Mammary epithelial cell (primary cell): ENCODE results near the gene MRPL12.

Experiments
- EZH2 ChIP-seq: IDR thresholded peaks from 2 replicates; pipeline ENCODE4 v1.6.1; 2012; ENCODE audit warnings: low read length, inconsistent platforms, borderline replicate concordance
- TF ChIP-seq, protein P1 (sequence below), 2 donors: IDR thresholded peaks in 1 of 2; conservative IDR thresholded peaks in 1 of 2; 2 replicates each; pipeline ENCODE4 v1.5.1; 2011 to 2012; ENCODE audit warnings: inconsistent platforms in 2 of 2, low read length in 2 of 2, mild to moderate bottlenecking in 2 of 2, control low read depth in 1 of 2, low read depth in 1 of 2; ENCODE audit not compliant: insufficient read depth in 1 of 2; ENCODE audit errors: extremely low read depth in 1 of 2

DNA sequence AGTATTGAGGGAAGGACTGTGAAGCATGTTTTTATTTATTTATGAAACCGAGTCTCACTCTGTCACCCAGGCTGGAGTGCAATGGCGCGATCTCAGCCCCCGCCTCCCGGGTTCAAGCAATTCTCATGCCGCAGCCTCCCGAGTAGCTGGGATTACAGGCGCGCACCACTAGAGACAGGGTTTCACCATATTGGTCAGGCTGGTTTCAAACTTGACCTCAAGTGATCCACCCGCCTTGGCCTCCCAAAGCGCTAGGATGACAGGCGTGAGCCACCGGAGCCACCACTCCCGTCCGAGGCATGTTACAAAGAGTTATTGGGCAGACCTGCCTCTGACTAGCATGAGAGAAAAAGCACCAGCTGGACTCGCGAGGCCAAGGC is 3.1 kb downstream of the MRPL12 start:
- TF ChIP-seq, protein P1, sequence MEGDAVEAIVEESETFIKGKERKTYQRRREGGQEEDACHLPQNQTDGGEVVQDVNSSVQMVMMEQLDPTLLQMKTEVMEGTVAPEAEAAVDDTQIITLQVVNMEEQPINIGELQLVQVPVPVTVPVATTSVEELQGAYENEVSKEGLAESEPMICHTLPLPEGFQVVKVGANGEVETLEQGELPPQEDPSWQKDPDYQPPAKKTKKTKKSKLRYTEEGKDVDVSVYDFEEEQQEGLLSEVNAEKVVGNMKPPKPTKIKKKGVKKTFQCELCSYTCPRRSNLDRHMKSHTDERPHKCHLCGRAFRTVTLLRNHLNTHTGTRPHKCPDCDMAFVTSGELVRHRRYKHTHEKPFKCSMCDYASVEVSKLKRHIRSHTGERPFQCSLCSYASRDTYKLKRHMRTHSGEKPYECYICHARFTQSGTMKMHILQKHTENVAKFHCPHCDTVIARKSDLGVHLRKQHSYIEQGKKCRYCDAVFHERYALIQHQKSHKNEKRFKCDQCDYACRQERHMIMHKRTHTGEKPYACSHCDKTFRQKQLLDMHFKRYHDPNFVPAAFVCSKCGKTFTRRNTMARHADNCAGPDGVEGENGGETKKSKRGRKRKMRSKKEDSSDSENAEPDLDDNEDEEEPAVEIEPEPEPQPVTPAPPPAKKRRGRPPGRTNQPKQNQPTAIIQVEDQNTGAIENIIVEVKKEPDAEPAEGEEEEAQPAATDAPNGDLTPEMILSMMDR (conservative IDR thresholded peaks at IDR 0.05 in 1 of 2, IDR thresholded peaks at IDR 0.05 in 1 of 2; ENCODE audit: extremely low read depth in 1 of 2, insufficient read depth in 1 of 2, low read depth in 1 of 2, low read length in 2 of 2), result no peak
- TF ChIP-seq EZH2, result no peak
